Amniotic stem cell (primary cell): ENCODE results near the gene MRPL44.

ENCODE experiments used
- DNase-seq: peaks from one replicate; lab custom pipeline; 2025; lab: John Stamatoyannopoulos, UW

The MRPL44 gene

DNA sequence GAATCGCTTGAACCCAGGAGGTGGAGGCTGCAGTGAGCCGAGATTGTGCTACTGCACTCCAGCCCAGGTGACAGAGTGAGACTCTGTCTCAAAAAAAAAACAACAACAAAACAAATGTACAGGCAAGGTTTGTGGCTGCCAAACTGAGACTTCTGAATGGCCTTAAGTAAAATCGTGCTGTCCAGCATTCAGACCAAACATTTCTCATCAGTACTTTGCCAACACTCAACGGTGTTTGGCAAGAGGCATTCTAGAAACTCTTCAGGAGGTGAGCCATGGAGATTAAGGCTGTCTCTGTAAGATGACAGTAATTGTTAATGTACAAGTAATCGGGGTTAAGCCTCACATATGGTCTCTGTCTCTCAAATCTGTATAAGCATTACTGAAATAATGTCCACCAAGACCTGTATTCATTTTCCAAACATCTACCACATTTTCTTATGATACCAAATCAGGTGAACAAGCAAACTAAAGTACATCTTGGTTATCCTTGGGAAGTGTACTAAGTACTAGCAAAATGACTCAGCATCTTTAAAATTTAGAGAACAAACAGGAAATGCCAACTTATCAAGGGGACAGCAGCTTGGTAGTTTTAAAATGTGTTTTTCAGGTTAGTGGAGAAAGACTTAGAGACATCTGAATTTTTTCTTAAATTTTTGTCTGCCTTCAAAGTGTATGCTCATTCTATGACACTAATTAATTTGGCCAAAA is 52.5 kb downstream of the MRPL44 start:
- no peak for DNase-seq

DNA sequence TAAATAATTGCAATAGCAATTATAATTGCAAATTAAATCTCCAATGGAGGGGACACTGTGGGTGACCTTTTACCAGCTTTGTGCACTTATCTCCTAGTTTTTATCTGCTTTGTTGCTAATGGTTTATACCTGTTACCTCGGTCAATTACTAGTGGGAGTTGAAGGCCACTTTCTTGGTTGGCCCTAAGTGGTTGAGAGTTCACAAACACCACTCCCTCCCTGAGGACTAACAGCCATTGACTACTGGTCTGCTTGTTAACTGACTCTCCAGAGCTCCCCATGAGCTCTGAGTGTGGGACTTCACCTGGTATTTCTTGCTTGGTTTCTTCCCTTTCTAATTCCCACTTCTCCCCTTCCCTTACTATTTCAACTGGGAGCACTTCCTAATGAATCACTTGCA is 54.6 kb downstream of the MRPL44 start:
- DNase-seq = no peak

DNA sequence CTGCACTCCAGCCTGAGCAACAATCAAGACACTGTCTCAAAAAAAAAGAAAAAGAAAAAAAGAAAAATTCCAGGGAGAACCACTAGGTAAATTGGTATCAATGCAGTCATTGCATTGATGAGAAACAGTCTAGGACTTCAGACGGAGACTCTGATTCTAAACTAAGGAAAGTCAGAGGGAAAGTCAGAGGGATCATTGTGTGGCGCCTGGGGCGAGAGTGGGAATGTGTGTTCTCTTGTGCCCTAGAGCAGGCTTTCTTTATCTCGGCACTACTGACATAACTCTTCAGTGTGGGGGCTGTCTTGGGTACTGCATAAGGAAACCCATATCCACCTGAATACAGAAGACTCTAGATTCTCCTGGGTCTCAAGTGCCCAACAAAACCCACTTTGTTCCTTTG is 57.1 kb downstream of the MRPL44 start:
- no peak for DNase-seq

DNA sequence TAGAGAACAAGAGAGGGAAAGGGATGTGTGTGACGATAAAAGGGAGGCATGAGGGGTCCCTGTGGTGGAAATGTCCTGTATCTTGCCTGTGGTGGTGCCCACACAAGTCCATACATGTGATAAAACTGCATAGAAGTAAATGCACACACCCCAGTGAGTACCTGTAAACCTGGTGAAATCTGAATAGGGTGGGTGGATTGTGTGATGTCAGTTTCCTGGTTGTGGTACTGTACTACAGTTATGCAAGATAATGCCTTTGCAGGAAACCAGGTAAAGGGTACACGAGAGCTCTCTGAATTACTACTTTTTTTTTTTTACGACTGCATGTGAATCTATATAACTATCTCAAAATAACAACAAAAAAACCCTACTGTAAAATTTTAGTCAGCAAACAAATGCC is 59.7 kb downstream of the MRPL44 start:
- no peak for DNase-seq
